GM23248 (cell line): Measurements from ENCODE around the gene CDH10.

ENCODE experiments used
- EZH2 ChIP-seq: fragments of 200-600 bp; sonication (generic); IDR thresholded peaks from 2 replicates; pipeline ENCODE4 v1.6.1; 2018; ENCODE audit warnings: antibody characterized with exemption, mild to moderate bottlenecking; ENCODE audit not compliant: insufficient read depth, poor library complexity, severe bottlenecking
- EZH2phosphoT487 ChIP-seq: fragments of 200-600 bp; sonication (generic); IDR thresholded peaks from 2 replicates; pipeline ENCODE4 v1.6.1; 2018; ENCODE audit warnings: antibody characterized with exemption, moderate library complexity, mild to moderate bottlenecking, low read depth; ENCODE audit not compliant: insufficient read depth

DNA sequence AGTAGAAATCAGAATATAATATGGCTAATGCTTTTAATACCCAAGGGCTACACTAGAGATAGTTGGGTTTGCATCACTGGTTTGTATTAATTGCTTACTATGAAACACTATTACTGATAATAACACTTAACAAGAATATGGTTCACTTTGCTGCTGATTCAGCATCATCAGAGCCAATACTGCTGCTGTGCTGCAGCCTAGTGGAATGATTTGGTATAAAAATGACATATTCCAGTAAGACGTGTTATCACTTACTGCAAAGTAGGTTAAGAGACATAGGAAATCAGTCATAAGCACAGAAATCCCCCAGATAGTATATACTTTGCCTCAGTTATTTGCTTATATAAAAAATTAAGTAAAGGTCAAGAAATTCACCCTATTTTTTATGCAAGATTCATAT, 2.8 kb downstream of the CDH10 start:
- TF ChIP-seq EZH2 (no peak), EZH2phosphoT487 (no peak)
